T-helper 9 cell (primary cell): Measurements from ENCODE around the gene NCOA1.

ENCODE experiments used
- DNase-seq: peaks from one replicate; pipeline ENCODE4 v3.0.0-alpha.2; 2020

Gene NCOA1

GRCh38 chr2:24711865-24712264, 220.8 kb downstream of the NCOA1 start:
- DNase-seq = no peak

GRCh38 chr2:24712296-24712695, 221.2 kb downstream of the NCOA1 start:
- DNase-seq = no peak

GRCh38 chr2:24717263-24717951, 226.4 kb downstream of the NCOA1 start:
- DNase-seq = no peak

GRCh38 chr2:24720310-24720709, 229.3 kb downstream of the NCOA1 start:
- DNase-seq = no peak

- DNase-seq = no peak
Measured at GRCh38 chr2:24721470-24721869, 230.4 kb downstream of the NCOA1 start.

GRCh38 chr2:24722141-24722790, 231.2 kb downstream of the NCOA1 start:
- no peak for DNase-seq

GRCh38 chr2:24723191-24723590, 232.1 kb downstream of the NCOA1 start:
- DNase-seq = no peak

GRCh38 chr2:24723665-24724064, 232.6 kb downstream of the NCOA1 start:
- no peak for DNase-seq

- DNase-seq = no peak
Measured at GRCh38 chr2:24724111-24724775, 233.2 kb downstream of the NCOA1 start.

- no peak for DNase-seq
Measured at GRCh38 chr2:24725956-24726355, 234.9 kb downstream of the NCOA1 start.

GRCh38 chr2:24730481-24730880, 239.4 kb downstream of the NCOA1 start:
- DNase-seq = no peak

GRCh38 chr2:24731040-24731439, 240.0 kb downstream of the NCOA1 start:
- no peak for DNase-seq

GRCh38 chr2:24731923-24732322, 240.9 kb downstream of the NCOA1 start:
- DNase-seq = no peak

- no peak for DNase-seq
Measured at GRCh38 chr2:24734741-24735140, 243.7 kb downstream of the NCOA1 start.

GRCh38 chr2:24739354-24740025, 248.4 kb downstream of the NCOA1 start:
- DNase-seq = no peak

- DNase-seq = no peak
Measured at GRCh38 chr2:24740142-24740541, 249.1 kb downstream of the NCOA1 start.

GRCh38 chr2:24742730-24743129, 251.7 kb downstream of the NCOA1 start:
- DNase-seq = no peak

- DNase-seq = no peak
Measured at GRCh38 chr2:24743924-24744323, 252.9 kb downstream of the NCOA1 start.

GRCh38 chr2:24744356-24744755, 253.3 kb downstream of the NCOA1 start:
- DNase-seq = no peak

- no peak for DNase-seq
Measured at GRCh38 chr2:24745825-24746224, 254.8 kb downstream of the NCOA1 start.

- no peak for DNase-seq
Measured at GRCh38 chr2:24747299-24747698, 256.2 kb downstream of the NCOA1 start.

GRCh38 chr2:24749069-24749691, 258.1 kb downstream of the NCOA1 start:
- no peak for DNase-seq
